ENCODE data around the gene REM1.
"Not testable (repeated sequence)": the region's sequence is repeated elsewhere in the genome, so short reads cannot be mapped to it uniquely, and the experiment has no call there.

The REM1 gene

GRCh38 chr20:31474758-31475427 lies at the start of gene REM1, which contains the start of gene DEFB124:
Gene REM1, plus strand, starts transcription at chr20:31475288. Its CDS starts 1,158 bp downstream, at chr20:31476446.
Gene DEFB124, minus strand, starts transcription at chr20:31475127. Its CDS starts 2,114 bp downstream, at chr20:31473013.
- DNase-seq: no peak

GRCh38 chr20:31425797-31426196 lies 49.3 kb upstream of the REM1 start:
- no peak for DNase-seq

- not testable (repeated sequence) for DNase-seq
Measured at GRCh38 chr20:31426891-31427551, 48.1 kb upstream of the REM1 start.

- not testable (repeated sequence) for DNase-seq
Measured at GRCh38 chr20:31427576-31427975, 47.5 kb upstream of the REM1 start.

GRCh38 chr20:31430568-31431115 lies 44.4 kb upstream of the REM1 start:
- no peak for DNase-seq

GRCh38 chr20:31440012-31440659 lies 35.0 kb upstream of the REM1 start, which contains the start of gene DEFB123:
Gene DEFB123, plus strand, starts transcription at chr20:31440632. Its CDS starts 67 bp downstream, at chr20:31440699.
- DNase-seq: no peak

- no peak for DNase-seq
Measured at GRCh38 chr20:31446084-31446819, 28.8 kb upstream of the REM1 start.

GRCh38 chr20:31449511-31450414 lies 25.3 kb upstream of the REM1 start:
- no peak for DNase-seq

GRCh38 chr20:31452575-31452974 lies 22.5 kb upstream of the REM1 start:
- no peak for DNase-seq

GRCh38 chr20:31454361-31454760 lies 20.7 kb upstream of the REM1 start:
- no peak for DNase-seq

- DNase-seq: not testable (repeated sequence)
Measured at GRCh38 chr20:31470946-31471345, 4.1 kb upstream of the REM1 start.

- no peak for DNase-seq
Measured at GRCh38 chr20:31472395-31473330, 2.4 kb upstream of the REM1 start.

GRCh38 chr20:31473331-31474096 lies 1.6 kb upstream of the REM1 start:
- DNase-seq: no peak

- DNase-seq: no peak
Measured at GRCh38 chr20:31474097-31474436, 1.0 kb upstream of the REM1 start.

- no peak for DNase-seq
Measured at GRCh38 chr20:31475472-31476293, 595 bp downstream of the REM1 start.

- no peak for DNase-seq
Measured at GRCh38 chr20:31476294-31476585, 1.2 kb downstream of the REM1 start.

GRCh38 chr20:31476643-31477215 lies 1.6 kb downstream of the REM1 start:
- DNase-seq: no peak

GRCh38 chr20:31484001-31484400 lies 8.9 kb downstream of the REM1 start:
- DNase-seq: peak; percentile 52
